ENCODE measurements around the gene TESK1.

TESK1 gene

GRCh38 chr9:35604578-35605350 is at the start of gene TESK1:
Gene TESK1 (plus strand): TSS chr9:35605262. CDS start chr9:35605620, 358 bp downstream.
- peak; percentile 78 for DNase-seq (ENCODE audit: low spot score)

- no peak for DNase-seq (ENCODE audit: low spot score)
Measured at GRCh38 chr9:35555881-35556280, 49.2 kb upstream of the TESK1 start.

GRCh38 chr9:35556776-35557175 is 48.3 kb upstream of the TESK1 start:
- no peak for DNase-seq (ENCODE audit: low spot score)

- DNase-seq (ENCODE audit: low spot score): no peak
Measured at GRCh38 chr9:35557320-35557719, 47.7 kb upstream of the TESK1 start.

- no peak for DNase-seq (ENCODE audit: low spot score)
Measured at GRCh38 chr9:35558185-35558584, 46.9 kb upstream of the TESK1 start.

- no peak for DNase-seq (ENCODE audit: low spot score)
Measured at GRCh38 chr9:35559792-35560530, 45.1 kb upstream of the TESK1 start.

- DNase-seq (ENCODE audit: low spot score): no peak
Measured at GRCh38 chr9:35560625-35561337, 44.3 kb upstream of the TESK1 start.

GRCh38 chr9:35561468-35562261 is 43.4 kb upstream of the TESK1 start:
- DNase-seq (ENCODE audit: low spot score): no peak

GRCh38 chr9:35562895-35563780 is 41.9 kb upstream of the TESK1 start:
- no peak for DNase-seq (ENCODE audit: low spot score)

- DNase-seq (ENCODE audit: low spot score): no peak
Measured at GRCh38 chr9:35563791-35564197, 41.3 kb upstream of the TESK1 start.

- DNase-seq (ENCODE audit: low spot score): no peak
Measured at GRCh38 chr9:35564658-35565061, 40.4 kb upstream of the TESK1 start.

- no peak for DNase-seq (ENCODE audit: low spot score)
Measured at GRCh38 chr9:35566417-35566816, 38.6 kb upstream of the TESK1 start.

GRCh38 chr9:35568196-35568595 is 36.9 kb upstream of the TESK1 start:
- no peak for DNase-seq (ENCODE audit: low spot score)

- no peak for DNase-seq (ENCODE audit: low spot score)
Measured at GRCh38 chr9:35569206-35569605, 35.9 kb upstream of the TESK1 start.

GRCh38 chr9:35570709-35571504 is 34.2 kb upstream of the TESK1 start:
- DNase-seq (ENCODE audit: low spot score): peak; percentile 23

GRCh38 chr9:35574578-35575122 is 30.4 kb upstream of the TESK1 start:
- DNase-seq (ENCODE audit: low spot score): no peak

- no peak for DNase-seq (ENCODE audit: low spot score)
Measured at GRCh38 chr9:35575478-35575877, 29.6 kb upstream of the TESK1 start.

- DNase-seq (ENCODE audit: low spot score): no peak
Measured at GRCh38 chr9:35577486-35577885, 27.6 kb upstream of the TESK1 start.

- no peak for DNase-seq (ENCODE audit: low spot score)
Measured at GRCh38 chr9:35579130-35579529, 25.9 kb upstream of the TESK1 start.
